Ecto neural progenitor cell (in vitro differentiated cells): ENCODE data around the gene RNU1-3.
A peak's percentile ranks its signal among the peaks of the same experiment; 100 is the strongest.
"Not testable (repeated sequence)": the region's sequence is repeated elsewhere in the genome, so short reads cannot be mapped to it uniquely, and the experiment has no call there.

Experiments used
- DNase-seq: peaks from one replicate; pipeline ENCODE4 v3.0.0-alpha.2; 2018; ENCODE audit warnings: low spot score

RNU1-3 gene

GRCh38 chr1:16666502-16667413 is at the start of gene RNU1-3:
Gene RNU1-3 (minus strand): TSS chr1:16666948.
- DNase-seq = not testable (repeated sequence)

- not testable (repeated sequence) for DNase-seq
Observed at GRCh38 chr1:16713480-16713879, 46.7 kb upstream of the RNU1-3 start.

- DNase-seq = not testable (repeated sequence)
Observed at GRCh38 chr1:16712984-16713383, 46.2 kb upstream of the RNU1-3 start.

- peak; percentile 39 for DNase-seq
Observed at GRCh38 chr1:16712582-16712981, 45.8 kb upstream of the RNU1-3 start.

- peak; percentile 27 for DNase-seq
Observed at GRCh38 chr1:16712131-16712530, 45.4 kb upstream of the RNU1-3 start.

GRCh38 chr1:16710618-16711017 is 43.9 kb upstream of the RNU1-3 start:
- peak; percentile 23 for DNase-seq

- DNase-seq = peak; percentile 19
Observed at GRCh38 chr1:16709659-16710087, 42.9 kb upstream of the RNU1-3 start.

- not testable (repeated sequence) for DNase-seq
Observed at GRCh38 chr1:16708704-16709103, 42.0 kb upstream of the RNU1-3 start.

- DNase-seq = peak; percentile 3
Observed at GRCh38 chr1:16707130-16708093, 40.7 kb upstream of the RNU1-3 start.

GRCh38 chr1:16706302-16706701 is 39.6 kb upstream of the RNU1-3 start:
- not testable (repeated sequence) for DNase-seq

- not testable (repeated sequence) for DNase-seq
Observed at GRCh38 chr1:16704502-16705100, 37.9 kb upstream of the RNU1-3 start.

GRCh38 chr1:16704076-16704475 is 37.3 kb upstream of the RNU1-3 start:
- DNase-seq = peak; percentile 20

GRCh38 chr1:16703602-16704001 is 36.9 kb upstream of the RNU1-3 start:
- DNase-seq = not testable (repeated sequence)

- not testable (repeated sequence) for DNase-seq
Observed at GRCh38 chr1:16703141-16703540, 36.4 kb upstream of the RNU1-3 start.

- peak; percentile 6 for DNase-seq
Observed at GRCh38 chr1:16702280-16702679, 35.5 kb upstream of the RNU1-3 start.

- not testable (repeated sequence) for DNase-seq
Observed at GRCh38 chr1:16701189-16701588, 34.4 kb upstream of the RNU1-3 start.

- DNase-seq = not testable (repeated sequence)
Observed at GRCh38 chr1:16700138-16700895, 33.6 kb upstream of the RNU1-3 start.

- peak; percentile 58 for DNase-seq
Observed at GRCh38 chr1:16699440-16699839, 32.7 kb upstream of the RNU1-3 start.

GRCh38 chr1:16697152-16697551 is 30.4 kb upstream of the RNU1-3 start:
- DNase-seq = not testable (repeated sequence)

- DNase-seq = peak; percentile 49
Observed at GRCh38 chr1:16696507-16697150, 29.9 kb upstream of the RNU1-3 start.

GRCh38 chr1:16694308-16694702 is 27.6 kb upstream of the RNU1-3 start:
- DNase-seq = not testable (repeated sequence)
